Activated CD8-positive, alpha-beta memory T cell treated with anti-CD3 and anti-CD28 coated beads, Interleukin-2, amount 50 U/mL, for 4 hours (primary cell): ENCODE results near the gene ITSN1.

ENCODE experiments used
- DNase-seq: peaks from one replicate; pipeline ENCODE4 v3.0.0-alpha.2; 2020

Gene ITSN1

DNA sequence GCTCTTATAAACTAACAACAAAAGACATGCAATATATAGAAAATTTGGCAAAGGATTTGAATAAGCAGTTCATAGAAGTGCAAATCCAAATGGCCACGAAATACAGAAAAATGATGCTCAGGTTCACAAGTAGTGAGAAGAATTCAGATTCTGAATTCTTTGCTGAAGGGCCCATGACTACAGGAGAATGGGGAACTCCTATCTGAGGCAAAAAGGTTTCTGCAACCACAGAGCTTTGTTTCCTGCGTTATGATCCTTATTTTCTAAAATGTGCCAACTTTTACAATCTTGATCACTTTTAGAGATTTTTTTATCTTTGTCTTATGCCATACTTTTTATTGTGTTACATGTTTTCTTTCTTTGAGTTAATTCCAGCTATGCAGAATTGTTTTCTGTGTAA is 91.3 kb downstream of the ITSN1 start:
- DNase-seq, result no peak

DNA sequence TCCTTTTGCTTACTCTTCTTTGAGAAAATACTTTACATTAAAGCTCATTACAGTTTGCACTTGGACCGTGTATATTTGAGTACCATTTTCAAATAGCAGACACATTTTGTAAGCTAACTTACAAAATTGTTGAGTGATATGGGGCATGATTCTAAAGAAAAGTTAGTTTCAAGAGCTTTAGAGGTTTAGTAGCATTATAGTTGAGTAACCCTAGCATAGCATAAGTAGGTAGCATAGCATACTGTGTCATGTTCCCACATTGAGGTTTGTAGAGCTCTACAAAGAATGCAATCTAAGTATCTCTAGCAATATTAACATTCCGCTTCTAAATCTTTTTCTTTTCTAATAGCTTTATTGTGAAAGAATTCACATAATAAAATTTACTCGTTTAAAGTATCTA is 92.0 kb downstream of the ITSN1 start:
- no peak for DNase-seq

- no peak for DNase-seq
Observed at GRCh38 chr21:33734818-33735217, 92.5 kb downstream of the ITSN1 start.

GRCh38 chr21:33736569-33736968 is 94.3 kb downstream of the ITSN1 start:
- no peak for DNase-seq

- no peak for DNase-seq
Observed at GRCh38 chr21:33739701-33740100, 97.4 kb downstream of the ITSN1 start.

DNA sequence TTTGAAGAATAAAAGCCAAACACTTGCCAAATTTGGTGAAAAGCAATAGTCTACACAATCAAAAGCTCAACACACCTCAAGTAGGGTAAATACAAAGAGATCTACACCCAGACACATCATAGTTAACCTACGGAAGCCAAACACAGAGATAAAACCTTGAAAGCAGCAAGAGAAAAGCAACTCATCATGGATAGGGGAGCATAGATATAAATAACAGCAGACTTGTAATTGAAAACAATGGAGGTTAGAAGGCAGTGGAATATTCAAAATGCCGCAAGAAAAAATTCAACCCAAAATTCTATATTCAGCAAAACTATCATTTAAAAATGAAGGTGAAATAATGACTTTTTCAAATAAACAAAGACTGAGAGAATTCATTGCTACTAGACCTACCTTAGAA is 105.1 kb downstream of the ITSN1 start:
- DNase-seq, result no peak

GRCh38 chr21:33748903-33749302 is 106.6 kb downstream of the ITSN1 start:
- DNase-seq, result no peak

- DNase-seq, result no peak
Observed at GRCh38 chr21:33750017-33750416, 107.7 kb downstream of the ITSN1 start.

DNA sequence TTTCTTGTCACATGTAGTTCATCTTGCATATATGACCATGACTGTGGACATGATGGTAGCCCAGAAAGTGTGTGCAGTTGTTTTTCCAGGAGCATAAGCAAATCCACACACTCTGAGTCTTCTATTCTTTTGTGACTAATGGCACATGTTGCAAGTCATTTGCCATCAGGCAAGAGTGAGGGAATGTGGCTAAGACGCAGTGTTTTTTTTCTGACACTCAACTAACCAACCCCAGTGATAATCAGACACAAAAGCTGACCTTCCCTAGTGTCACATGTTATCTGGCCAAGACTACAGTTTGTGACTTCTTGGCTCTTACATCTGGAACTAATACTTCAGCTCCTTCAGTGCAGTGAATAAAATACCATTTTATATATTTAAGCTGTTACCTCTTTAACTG is 108.8 kb downstream of the ITSN1 start:
- DNase-seq, result no peak

GRCh38 chr21:33751533-33751932 is 109.2 kb downstream of the ITSN1 start:
- no peak for DNase-seq

GRCh38 chr21:33752260-33752659 is 110.0 kb downstream of the ITSN1 start:
- no peak for DNase-seq

- DNase-seq, result no peak
Observed at GRCh38 chr21:33753886-33754285, 111.6 kb downstream of the ITSN1 start.

DNA sequence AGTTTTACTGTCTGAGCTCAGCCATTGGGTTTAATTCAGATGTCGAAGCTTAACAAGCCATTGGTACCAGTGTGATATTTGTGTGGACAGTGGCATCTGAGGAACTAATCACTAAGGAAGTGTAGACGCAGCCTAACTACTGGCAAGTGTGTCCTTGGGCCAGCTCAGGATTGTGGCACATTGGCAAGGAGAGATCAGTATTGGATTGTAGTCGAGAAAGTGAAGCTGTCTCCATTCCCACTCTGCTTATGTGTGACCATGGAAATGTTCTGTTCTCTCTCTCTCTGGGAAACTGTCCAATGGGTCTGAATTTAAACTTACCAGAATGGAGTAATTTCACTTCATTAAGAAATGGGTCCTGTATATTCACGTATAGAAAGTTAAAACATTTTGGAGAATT is 112.2 kb downstream of the ITSN1 start:
- no peak for DNase-seq

DNA sequence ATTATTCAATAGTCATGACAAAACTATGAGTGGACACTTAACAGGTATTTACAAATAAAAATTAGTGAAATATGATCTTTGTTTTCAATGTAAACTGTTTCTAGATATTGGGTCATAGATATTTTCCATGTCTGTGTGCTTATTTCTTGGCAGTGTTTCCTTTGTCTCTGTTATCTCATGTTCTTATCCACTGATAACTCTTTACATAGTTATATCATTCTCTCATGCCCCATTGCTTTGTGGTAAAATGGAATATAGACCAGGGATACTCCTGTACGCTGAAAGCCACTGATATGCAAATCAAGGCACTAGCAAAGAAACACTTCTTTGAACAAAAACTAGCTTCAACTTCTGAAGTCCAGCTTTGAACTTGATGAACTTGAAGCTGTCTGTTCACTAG is 113.1 kb downstream of the ITSN1 start:
- no peak for DNase-seq

GRCh38 chr21:33760641-33761440 is 118.5 kb downstream of the ITSN1 start:
- DNase-seq, result no peak

DNA sequence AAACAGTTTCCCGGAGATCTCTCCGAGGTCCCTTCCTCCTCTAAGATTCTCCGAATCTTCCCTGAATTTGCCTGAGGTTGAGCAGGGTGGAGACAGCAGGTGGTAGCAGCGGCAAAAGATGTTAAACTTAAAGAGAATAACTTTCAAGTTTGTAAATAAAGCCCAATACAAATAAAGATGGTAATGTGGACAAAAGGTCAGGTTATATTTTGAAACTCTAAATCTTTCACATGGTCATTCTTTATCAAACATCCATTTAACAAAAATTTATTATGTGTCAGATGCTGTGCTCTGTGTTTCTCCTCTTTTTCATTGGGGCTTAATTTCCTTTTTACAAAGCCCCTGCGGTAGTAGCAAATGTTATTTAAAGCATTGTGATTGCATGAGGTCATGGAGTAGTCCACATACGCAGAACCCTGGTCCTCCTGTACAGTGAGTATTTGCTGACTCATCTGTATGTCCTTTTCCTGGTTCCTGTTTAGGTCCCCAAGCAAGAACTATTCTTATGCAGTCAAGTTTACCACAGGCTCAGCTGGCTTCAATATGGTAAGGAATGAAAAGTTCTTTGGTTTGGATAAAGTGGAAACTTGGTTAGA is 119.2 kb downstream of the ITSN1 start:
- no peak for DNase-seq

DNA sequence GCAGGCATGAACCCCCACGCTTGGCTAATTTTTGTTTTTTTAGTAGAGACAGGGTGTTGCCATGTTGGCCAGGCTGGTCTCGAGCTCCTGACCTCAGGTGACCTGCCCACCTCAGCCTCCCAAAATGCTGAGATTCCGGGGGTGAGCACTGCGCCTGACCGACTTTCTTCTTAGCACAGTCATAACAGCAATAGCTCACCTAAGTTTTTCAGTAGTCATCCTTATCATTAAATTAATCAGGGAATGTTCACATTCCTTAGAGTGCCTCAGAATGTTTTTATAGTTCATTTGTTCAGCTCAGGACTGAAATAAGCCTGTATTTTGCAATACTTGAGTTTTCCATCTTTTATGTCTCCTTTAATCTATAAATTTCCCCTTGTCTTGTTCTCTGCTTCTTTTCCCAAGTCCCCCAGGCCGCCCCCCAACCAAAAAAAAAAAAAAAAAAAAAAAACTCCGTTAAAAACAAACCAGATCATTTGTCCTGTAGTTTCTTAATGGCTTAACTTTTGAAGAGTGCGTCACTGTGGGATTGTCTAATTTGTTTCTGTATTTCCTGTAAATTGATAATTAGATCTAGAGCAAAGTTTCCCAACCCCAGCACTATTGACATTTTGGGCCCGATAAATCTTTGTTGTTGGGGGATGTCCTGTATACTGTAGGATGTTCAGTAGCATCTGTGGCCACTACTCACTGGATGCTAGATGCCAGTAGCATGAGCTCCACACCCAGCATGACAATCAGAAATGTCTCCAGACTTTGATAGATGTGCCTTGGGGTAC is 120.7 kb downstream of the ITSN1 start:
- DNase-seq, result no peak

DNA sequence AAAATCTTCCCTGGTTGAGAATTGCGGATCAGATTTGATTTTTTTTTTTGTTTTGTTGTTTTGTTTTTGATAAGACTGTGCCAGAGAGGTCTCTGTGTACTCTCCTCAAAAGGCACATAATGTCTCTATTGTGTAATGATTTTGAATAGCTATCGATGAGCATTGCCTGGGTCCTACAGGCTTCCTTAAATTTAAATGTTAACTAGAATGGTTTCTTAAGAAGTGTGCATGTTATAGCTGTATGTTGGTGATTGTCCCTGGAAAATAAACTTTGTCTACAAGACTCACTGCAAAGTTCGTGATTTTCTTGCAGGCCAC is 121.2 kb downstream of the ITSN1 start:
- no peak for DNase-seq

DNA sequence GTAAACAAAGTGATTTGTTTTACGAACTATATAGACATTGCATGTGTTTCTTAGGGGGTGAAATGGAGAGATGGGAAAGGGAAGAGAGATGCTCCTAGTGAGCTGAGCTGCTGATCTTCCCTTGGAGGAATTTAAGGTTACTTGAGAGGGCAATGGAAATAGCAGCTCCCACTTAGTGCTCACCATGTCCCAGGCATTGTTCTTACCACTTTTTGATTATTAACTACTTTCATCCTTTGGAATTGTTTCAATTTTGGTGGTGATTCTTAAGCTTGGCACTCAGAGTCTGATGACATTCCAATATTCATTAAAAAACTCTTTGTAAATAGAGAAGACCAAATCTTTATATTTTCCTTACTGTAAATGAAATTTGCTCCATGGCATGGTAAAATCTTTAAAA is 124.9 kb downstream of the ITSN1 start:
- no peak for DNase-seq

- DNase-seq, result no peak
Observed at GRCh38 chr21:33767960-33768359, 125.7 kb downstream of the ITSN1 start.

GRCh38 chr21:33769057-33769456 is 126.8 kb downstream of the ITSN1 start:
- DNase-seq, result no peak

GRCh38 chr21:33770542-33770941 is 128.2 kb downstream of the ITSN1 start:
- DNase-seq, result no peak

- DNase-seq, result no peak
Observed at GRCh38 chr21:33771976-33772375, 129.7 kb downstream of the ITSN1 start.

GRCh38 chr21:33774551-33774950 is 132.2 kb downstream of the ITSN1 start:
- no peak for DNase-seq
